Measurements from ENCODE around the gene SSNA1. TPM values are rescaled to one million over a fixed set of nuclear protein-coding genes. Genes with fewer than 3 reads are reported as not detected.
A peak's percentile ranks its signal among the peaks of the same experiment; 100 is the strongest.

The SSNA1 gene
- total and polyA plus RNA-seq, 9 of the 15 experiments (the other 6 are each of a cell fraction or from before 2014, with no cell fraction given) = 1.9 to 130 (median 57.1) TPM

DNA sequence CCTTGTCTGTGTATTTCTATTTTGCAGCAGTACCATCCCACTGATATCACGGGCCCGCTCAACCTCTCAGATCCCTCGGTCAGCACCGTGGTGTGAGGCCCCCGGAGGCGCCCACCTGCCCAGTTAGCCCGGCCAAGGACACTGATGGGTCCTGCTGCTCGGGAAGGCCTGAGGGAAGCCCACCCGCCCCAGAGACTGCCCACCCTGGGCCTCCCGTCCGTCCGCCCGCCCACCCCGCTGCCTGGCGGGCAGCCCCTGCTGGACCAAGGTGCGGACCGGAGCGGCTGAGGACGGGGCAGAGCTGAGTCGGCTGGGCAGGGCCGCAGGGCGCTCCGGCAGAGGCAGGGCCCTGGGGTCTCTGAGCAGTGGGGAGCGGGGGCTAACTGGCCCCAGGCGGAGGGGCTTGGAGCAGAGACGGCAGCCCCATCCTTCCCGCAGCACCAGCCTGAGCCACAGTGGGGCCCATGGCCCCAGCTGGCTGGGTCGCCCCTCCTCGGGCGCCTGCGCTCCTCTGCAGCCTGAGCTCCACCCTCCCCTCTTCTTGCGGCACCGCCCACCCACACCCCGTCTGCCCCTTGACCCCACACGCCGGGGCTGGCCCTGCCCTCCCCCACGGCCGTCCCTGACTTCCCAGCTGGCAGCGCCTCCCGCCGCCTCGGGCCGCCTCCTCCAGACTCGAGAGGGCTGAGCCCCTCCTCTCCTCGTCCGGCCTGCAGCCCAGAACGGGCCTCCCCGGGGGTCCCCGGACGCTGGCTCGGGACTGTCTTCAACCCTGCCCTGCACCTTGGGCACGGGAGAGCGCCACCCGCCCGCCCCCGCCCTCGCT is 20.5 kb upstream of the SSNA1 start:
- Histone ChIP-seq H2AFZ (ENCODE audit: low read depth, low read length) (no peak overlapping the region), H3K27ac (ENCODE audit: extremely low read depth, low read depth, low read length) (no peak overlapping the region), H3K36me3 (ENCODE audit: control insufficient read depth, insufficient read depth, low read length) (no peaks in the 10 kb centered on the region), H4K20me1 (replicated peaks; ENCODE audit: control insufficient read depth, insufficient read depth, low read length) (no peaks in the 10 kb centered on the region; the same call in 1 of the 2 replicates), H3K4me3 (no peak overlapping the region), H3K9me1 (ENCODE audit: control insufficient read depth, insufficient read depth, low read length) (no peaks in the 10 kb centered on the region), H3K4me2 (ENCODE audit: insufficient read depth, low read length) (no peak overlapping the region; the same call in 1 of the 2 replicates), H3K9ac (ENCODE audit: insufficient read depth in 1 of 2, low read depth in 2 of 2, low read length in 2 of 2) (peak overlapping the region in 1 of 2 experiments; percentile 52; a peak in 1 of 4 replicates), H3K9me3 (replicated peaks; ENCODE audit: control insufficient read depth, insufficient read depth, low read depth, low read length) (no peaks in the 10 kb centered on the region), H3K79me2 (ENCODE audit: control insufficient read depth, insufficient read depth, low read length) (no peaks in the 10 kb centered on the region), H3K4me1 (replicated peaks in 1 of 2; ENCODE audit: control insufficient read depth in 2 of 2, insufficient read depth in 2 of 2, low read length in 2 of 2) (peaks cover 0 to 98% of the 10 kb centered on the region in 2 experiments; a peak in 2 of 5 replicates), H3K27me3 (ENCODE audit: control insufficient read depth in 2 of 2, insufficient read depth in 2 of 2, low read length in 2 of 2) (peaks cover 29 to 55% of the 10 kb centered on the region in 2 experiments; a peak in 4 of 5 replicates)
- peak; percentile 69 to 88 (median 80) for DNase-seq (ENCODE audit: extremely low read depth in 1 of 4, low spot score in 3 of 4)
- POLR2A ChIA-PET = interaction anchor here (0.8 to 1.1 kb wide), 2 partner anchors 21 to 75 kb away, joined by 3 read pairs; partner anchors contain the start of gene SSNA1
- intact Hi-C loops (cut with micrococcal nuclease) (no loop called here), in situ Hi-C loops (cut with MboI) (no loop called here)
- BruUV-seq (replicated peaks) = no TSS peak
- FAIRE-seq = no peak
- CTCF ChIA-PET (ENCODE audit: low intra/inter-chr PET ratio) = no interaction called here
- peak; percentile 49 for ATAC-seq
- WGBS (ENCODE audit: insufficient coverage, low coverage, missing lambda C conversion rate) = 9% methylated on average over 22 of the region's 57 CpGs
- TF ChIP-seq, protein P1, sequence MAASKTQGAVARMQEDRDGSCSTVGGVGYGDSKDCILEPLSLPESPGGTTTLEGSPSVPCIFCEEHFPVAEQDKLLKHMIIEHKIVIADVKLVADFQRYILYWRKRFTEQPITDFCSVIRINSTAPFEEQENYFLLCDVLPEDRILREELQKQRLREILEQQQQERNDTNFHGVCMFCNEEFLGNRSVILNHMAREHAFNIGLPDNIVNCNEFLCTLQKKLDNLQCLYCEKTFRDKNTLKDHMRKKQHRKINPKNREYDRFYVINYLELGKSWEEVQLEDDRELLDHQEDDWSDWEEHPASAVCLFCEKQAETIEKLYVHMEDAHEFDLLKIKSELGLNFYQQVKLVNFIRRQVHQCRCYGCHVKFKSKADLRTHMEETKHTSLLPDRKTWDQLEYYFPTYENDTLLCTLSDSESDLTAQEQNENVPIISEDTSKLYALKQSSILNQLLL (CRISPR knock-in tag; IDR thresholded peaks at IDR 0.05; ENCODE audit: borderline replicate concordance) = no peak
- TF ChIP-seq, protein P2, sequence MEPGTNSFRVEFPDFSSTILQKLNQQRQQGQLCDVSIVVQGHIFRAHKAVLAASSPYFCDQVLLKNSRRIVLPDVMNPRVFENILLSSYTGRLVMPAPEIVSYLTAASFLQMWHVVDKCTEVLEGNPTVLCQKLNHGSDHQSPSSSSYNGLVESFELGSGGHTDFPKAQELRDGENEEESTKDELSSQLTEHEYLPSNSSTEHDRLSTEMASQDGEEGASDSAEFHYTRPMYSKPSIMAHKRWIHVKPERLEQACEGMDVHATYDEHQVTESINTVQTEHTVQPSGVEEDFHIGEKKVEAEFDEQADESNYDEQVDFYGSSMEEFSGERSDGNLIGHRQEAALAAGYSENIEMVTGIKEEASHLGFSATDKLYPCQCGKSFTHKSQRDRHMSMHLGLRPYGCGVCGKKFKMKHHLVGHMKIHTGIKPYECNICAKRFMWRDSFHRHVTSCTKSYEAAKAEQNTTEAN (CRISPR knock-in tag; IDR thresholded peaks at IDR 0.05) = no peak
- TF ChIP-seq SIN3A (IDR thresholded peaks at IDR 0.05; ENCODE audit: borderline replicate concordance in 2 of 2, control insufficient read depth in 1 of 2, low read depth in 2 of 2, low read length in 2 of 2) (no peak), ZFP1 (CRISPR knock-in tag; IDR thresholded peaks at IDR 0.05) (no peak), MAZ (CRISPR knock-in tag; conservative IDR thresholded peaks at IDR 0.05 in 1 of 2, IDR thresholded peaks at IDR 0.05 in 1 of 2) (no peak), NRF1 (conservative IDR thresholded peaks at IDR 0.05 in 1 of 2, IDR thresholded peaks at IDR 0.05 in 1 of 2) (peak; percentile 52 to 58), NFIX (CRISPR knock-in tag; IDR thresholded peaks at IDR 0.05; ENCODE audit: low read depth) (no peak), ZBTB7A (IDR thresholded peaks at IDR 0.05; ENCODE audit: borderline replicate concordance, control insufficient read depth, low read depth, low read length) (peak; percentile 51; the same call in 1 of the 2 replicates), FOXK1 (CRISPR knock-in tag; IDR thresholded peaks at IDR 0.05; ENCODE audit: borderline replicate concordance) (no peak), CBFA2T3 (IDR thresholded peaks at IDR 0.05) (no peak), NR2C1 (IDR thresholded peaks at IDR 0.05) (no peak; the same call in 1 of the 2 replicates), NR2C1 (tag; IDR thresholded peaks at IDR 0.05) (0 out of 2 replicates have a peak, but pooled peaks have one; percentile 22)
- TF ChIP-seq, protein P3, sequence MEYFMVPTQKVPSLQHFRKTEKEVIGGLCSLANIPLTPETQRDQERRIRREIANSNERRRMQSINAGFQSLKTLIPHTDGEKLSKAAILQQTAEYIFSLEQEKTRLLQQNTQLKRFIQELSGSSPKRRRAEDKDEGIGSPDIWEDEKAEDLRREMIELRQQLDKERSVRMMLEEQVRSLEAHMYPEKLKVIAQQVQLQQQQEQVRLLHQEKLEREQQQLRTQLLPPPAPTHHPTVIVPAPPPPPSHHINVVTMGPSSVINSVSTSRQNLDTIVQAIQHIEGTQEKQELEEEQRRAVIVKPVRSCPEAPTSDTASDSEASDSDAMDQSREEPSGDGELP (CRISPR knock-in tag; IDR thresholded peaks at IDR 0.05; ENCODE audit: borderline replicate concordance) = peak; percentile 89
- TF ChIP-seq, protein P4, sequence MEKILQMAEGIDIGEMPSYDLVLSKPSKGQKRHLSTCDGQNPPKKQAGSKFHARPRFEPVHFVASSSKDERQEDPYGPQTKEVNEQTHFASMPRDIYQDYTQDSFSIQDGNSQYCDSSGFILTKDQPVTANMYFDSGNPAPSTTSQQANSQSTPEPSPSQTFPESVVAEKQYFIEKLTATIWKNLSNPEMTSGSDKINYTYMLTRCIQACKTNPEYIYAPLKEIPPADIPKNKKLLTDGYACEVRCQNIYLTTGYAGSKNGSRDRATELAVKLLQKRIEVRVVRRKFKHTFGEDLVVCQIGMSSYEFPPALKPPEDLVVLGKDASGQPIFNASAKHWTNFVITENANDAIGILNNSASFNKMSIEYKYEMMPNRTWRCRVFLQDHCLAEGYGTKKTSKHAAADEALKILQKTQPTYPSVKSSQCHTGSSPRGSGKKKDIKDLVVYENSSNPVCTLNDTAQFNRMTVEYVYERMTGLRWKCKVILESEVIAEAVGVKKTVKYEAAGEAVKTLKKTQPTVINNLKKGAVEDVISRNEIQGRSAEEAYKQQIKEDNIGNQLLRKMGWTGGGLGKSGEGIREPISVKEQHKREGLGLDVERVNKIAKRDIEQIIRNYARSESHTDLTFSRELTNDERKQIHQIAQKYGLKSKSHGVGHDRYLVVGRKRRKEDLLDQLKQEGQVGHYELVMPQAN (IDR thresholded peaks at IDR 0.05; ENCODE audit: borderline replicate concordance) = no peak
